ENCODE data around the gene CD3G. TPM values are rescaled to one million over a fixed set of nuclear protein-coding genes. Genes with fewer than 3 reads are reported as not detected.

Gene CD3G
- total RNA-seq, 2 donors from 2014 or later, result not detected

DNA sequence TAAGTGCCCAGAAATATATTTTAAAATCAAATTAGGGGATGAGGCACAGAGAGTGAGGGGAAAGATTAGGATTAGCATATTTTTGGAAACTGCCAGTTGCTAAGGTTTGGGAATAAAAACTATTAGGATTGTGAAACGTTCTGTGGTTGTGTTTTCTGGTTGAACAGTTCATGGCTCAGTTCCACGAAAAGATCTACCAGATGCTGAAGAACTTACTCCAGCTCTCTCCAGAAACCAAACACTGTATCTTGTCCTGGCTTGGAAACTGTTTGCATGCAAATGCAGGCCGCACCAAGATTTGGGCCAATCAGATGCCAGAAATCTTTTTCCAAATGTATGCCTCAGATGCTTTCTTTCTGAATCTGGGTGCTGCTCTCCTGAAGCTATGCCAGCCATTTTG, 30.6 kb downstream of the CD3G start:
- H3K36me3 Mint-ChIP-seq (ENCODE audit: low read depth), result peaks cover 71% of the 10 kb centered on the region

DNA sequence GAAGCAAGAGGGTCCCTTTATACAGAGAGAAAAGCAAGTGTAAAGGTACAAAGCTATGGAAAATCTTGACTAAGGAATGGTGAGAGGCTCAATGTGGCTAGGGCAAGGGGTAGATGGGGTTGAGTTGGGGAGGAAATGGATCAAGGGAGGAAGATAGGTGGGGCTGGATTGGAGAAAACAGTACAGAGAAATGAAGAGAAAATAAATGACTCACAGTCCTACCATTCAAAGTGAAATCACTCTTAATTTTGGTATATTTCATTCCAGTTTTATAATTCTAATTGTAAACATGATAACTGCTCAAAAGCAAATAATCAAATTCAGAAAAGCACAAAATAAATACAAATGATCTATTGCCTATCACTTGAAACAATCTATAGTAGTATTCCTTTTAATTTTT, 31.8 kb downstream of the CD3G start:
- H3K4me3 ChIP-seq (ENCODE audit: low read length), result no peak overlapping the region
- Mint-ChIP-seq H3K4me3 (no peak overlapping the region), H3K9me3 (no peaks in the 10 kb centered on the region), H3K27me3 (ENCODE audit: insufficient read depth) (no peaks in the 10 kb centered on the region), H3K4me1 (no peaks in the 10 kb centered on the region), H3K36me3 (ENCODE audit: low read depth) (peaks cover 65% of the 10 kb centered on the region), H3K27ac (no peak overlapping the region)
- H3K36me3 ChIP-seq (ENCODE audit: control insufficient read depth, insufficient read depth, low read length), result peaks cover 73% of the 10 kb centered on the region
- H3K9ac ChIP-seq (ENCODE audit: extremely low read depth, low read length, poor library complexity, severe bottlenecking), result no peak overlapping the region
- H3K27me3 ChIP-seq (ENCODE audit: control insufficient read depth, insufficient read depth, low read length, poor library complexity, severe bottlenecking), result no peaks in the 10 kb centered on the region
- peaks cover 3% of the 10 kb centered on the region for H3K4me1 ChIP-seq (ENCODE audit: control insufficient read depth, insufficient read depth, low read length)
- H3K9me3 ChIP-seq (ENCODE audit: control insufficient read depth, low read length), result no peaks in the 10 kb centered on the region
- TF ChIP-seq, protein P1, sequence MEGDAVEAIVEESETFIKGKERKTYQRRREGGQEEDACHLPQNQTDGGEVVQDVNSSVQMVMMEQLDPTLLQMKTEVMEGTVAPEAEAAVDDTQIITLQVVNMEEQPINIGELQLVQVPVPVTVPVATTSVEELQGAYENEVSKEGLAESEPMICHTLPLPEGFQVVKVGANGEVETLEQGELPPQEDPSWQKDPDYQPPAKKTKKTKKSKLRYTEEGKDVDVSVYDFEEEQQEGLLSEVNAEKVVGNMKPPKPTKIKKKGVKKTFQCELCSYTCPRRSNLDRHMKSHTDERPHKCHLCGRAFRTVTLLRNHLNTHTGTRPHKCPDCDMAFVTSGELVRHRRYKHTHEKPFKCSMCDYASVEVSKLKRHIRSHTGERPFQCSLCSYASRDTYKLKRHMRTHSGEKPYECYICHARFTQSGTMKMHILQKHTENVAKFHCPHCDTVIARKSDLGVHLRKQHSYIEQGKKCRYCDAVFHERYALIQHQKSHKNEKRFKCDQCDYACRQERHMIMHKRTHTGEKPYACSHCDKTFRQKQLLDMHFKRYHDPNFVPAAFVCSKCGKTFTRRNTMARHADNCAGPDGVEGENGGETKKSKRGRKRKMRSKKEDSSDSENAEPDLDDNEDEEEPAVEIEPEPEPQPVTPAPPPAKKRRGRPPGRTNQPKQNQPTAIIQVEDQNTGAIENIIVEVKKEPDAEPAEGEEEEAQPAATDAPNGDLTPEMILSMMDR (conservative IDR thresholded peaks at IDR 0.05), result no peak
- no peak for DNase-seq
- H3K27ac ChIP-seq (ENCODE audit: low read depth, low read length), result no peak overlapping the region

More for the DNA sequence above, 30.6 kb downstream of the CD3G start:
- H3K27me3 ChIP-seq (ENCODE audit: control insufficient read depth, insufficient read depth, low read length, poor library complexity, severe bottlenecking), result no peaks in the 10 kb centered on the region
- peaks cover 80% of the 10 kb centered on the region for H3K36me3 ChIP-seq (ENCODE audit: control insufficient read depth, insufficient read depth, low read length)
- H3K9ac ChIP-seq (ENCODE audit: extremely low read depth, low read length, poor library complexity, severe bottlenecking), result no peak overlapping the region
- no peak overlapping the region for H3K4me3 ChIP-seq (ENCODE audit: low read length)
- TF ChIP-seq, protein P1 (conservative IDR thresholded peaks at IDR 0.05), result no peak
- no peak overlapping the region for H3K27ac ChIP-seq (ENCODE audit: low read depth, low read length)
- H3K4me1 ChIP-seq (ENCODE audit: control insufficient read depth, insufficient read depth, low read length), result peaks cover 3% of the 10 kb centered on the region
- 82 to 95% methylated on average over 2 to 3 of the region's 3 CpGs for WGBS, 2 experiments (ENCODE audit: insufficient coverage in 1 of 2, insufficient read length in 1 of 2)
- Mint-ChIP-seq H3K4me1 (no peaks in the 10 kb centered on the region), H3K27ac (no peak overlapping the region), H3K9me3 (no peaks in the 10 kb centered on the region), H3K27me3 (ENCODE audit: insufficient read depth) (no peaks in the 10 kb centered on the region), H3K4me3 (no peak overlapping the region)
- no peak for DNase-seq
- H3K9me3 ChIP-seq (ENCODE audit: control insufficient read depth, low read length), result no peaks in the 10 kb centered on the region

DNA sequence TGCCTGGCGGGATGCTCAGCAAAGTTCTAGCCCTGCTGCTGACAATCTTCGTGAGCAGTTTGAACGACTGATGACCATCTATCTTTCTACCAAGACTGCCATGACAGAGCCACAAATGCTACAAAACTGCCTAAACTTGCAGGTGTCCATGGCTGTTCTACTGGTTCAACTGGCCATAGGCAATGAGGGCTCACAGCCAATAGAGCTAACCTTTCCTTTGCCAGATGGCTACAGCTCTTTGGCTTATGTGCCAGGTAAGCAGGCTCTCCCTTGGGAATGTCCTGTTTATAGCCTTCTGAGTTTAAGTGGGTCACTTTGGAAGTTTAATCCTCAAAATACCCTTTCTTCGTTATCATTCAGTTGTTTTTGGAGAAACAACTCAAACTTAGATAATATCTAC, 35.4 kb downstream of the CD3G start:
- Histone ChIP-seq H3K4me3 (ENCODE audit: low read length) (no peak overlapping the region), H3K27me3 (ENCODE audit: control insufficient read depth, insufficient read depth, low read length, poor library complexity, severe bottlenecking) (no peaks in the 10 kb centered on the region), H3K27ac (ENCODE audit: low read depth, low read length) (no peak overlapping the region), H3K4me1 (ENCODE audit: control insufficient read depth, insufficient read depth, low read length) (peaks cover 7% of the 10 kb centered on the region), H3K36me3 (ENCODE audit: control insufficient read depth, insufficient read depth, low read length) (peaks cover 66% of the 10 kb centered on the region), H3K9me3 (ENCODE audit: control insufficient read depth, low read length) (no peaks in the 10 kb centered on the region), H3K9ac (ENCODE audit: extremely low read depth, low read length, poor library complexity, severe bottlenecking) (no peak overlapping the region)
- Mint-ChIP-seq H3K36me3 (ENCODE audit: low read depth) (peaks cover 49% of the 10 kb centered on the region), H3K27me3 (ENCODE audit: insufficient read depth) (no peaks in the 10 kb centered on the region), H3K9me3 (no peaks in the 10 kb centered on the region), H3K4me3 (no peak overlapping the region), H3K4me1 (peaks cover 7% of the 10 kb centered on the region), H3K27ac (peak overlapping the region; percentile 62)
- WGBS, 2 experiments (ENCODE audit: insufficient coverage in 1 of 2, insufficient read length in 1 of 2), result 88 to 100% methylated on average over 3 to 4 of the region's 4 CpGs
- no peak for DNase-seq
- TF ChIP-seq, protein P1 (conservative IDR thresholded peaks at IDR 0.05), result no peak

Data from endodermal cell (in vitro differentiated cells).